Measurements from ENCODE around the gene MARF1. TPM values are rescaled to one million over a fixed set of nuclear protein-coding genes. Genes with fewer than 3 reads are reported as not detected.
"Not testable (repeated sequence)": the region's sequence is repeated elsewhere in the genome, so short reads cannot be mapped to it uniquely, and the experiment has no call there.

Gene MARF1
- total RNA-seq, 6 donors from 2014 or later, result 27.2 to 94.3 (median 71.3) TPM

DNA sequence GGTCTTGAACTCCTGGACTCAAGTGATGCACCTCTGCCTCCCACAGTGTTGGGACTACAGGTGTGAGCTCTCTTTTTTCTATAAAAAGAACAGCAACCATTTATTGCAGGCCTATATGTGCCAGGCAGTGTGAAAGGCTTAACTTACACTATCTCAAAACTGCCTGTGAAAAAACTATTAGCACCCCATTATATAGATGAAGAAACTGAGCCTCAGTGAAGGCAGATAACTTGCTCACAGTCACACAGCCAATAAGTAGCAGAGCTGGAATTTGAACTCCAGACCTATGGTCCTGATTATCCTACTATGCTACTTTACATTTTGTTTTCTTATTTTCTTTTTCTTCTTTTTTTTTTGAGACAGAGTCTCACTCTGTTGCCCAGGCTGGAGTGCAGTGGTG is 22.2 kb upstream of the MARF1 start:
- Histone ChIP-seq H3K27ac (no peak overlapping the region), H3K4me1 (peaks cover 0 to 5% (median 0%) of the 10 kb centered on the region in 4 donors), H3K4me3 (no peak overlapping the region), H3K36me3 (peaks cover 8 to 58% (median 49%) of the 10 kb centered on the region in 4 donors), H3K9me3 (no peaks in the 10 kb centered on the region), H3K27me3 (no peaks in the 10 kb centered on the region)
- no peak for ATAC-seq (ENCODE audit: low FRiP score in 2 of 2)
- DNase-seq, result no peak
- no peak for TF ChIP-seq POLR2A (IDR thresholded peaks at IDR 0.05)
- no peak for TF ChIP-seq POLR2AphosphoS5 (IDR thresholded peaks at IDR 0.05)
- TF ChIP-seq EP300 (IDR thresholded peaks at IDR 0.05), result no peak
- TF ChIP-seq CTCF (IDR thresholded peaks at IDR 0.05), result no peak

DNA sequence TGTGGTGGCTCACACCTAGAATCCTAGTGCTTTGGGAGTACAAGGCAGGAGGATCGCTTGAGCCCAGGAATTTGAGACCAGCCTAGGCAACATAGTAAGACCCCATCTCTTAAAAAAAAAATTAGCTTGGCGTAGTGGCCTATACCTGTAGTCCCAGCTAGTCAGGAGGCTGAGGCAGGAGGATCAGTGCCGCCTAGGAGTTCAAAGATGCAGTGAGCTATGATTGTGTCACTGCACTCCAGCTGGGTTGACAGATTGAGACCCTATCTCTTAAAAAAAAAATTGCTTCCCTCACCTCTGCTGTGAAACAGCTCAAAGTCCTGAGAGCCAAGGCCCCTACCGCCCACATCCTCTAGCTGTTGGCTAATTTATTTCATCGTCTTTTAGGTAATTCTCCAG is 17.2 kb upstream of the MARF1 start:
- no peak for TF ChIP-seq CTCF (IDR thresholded peaks at IDR 0.05)
- TF ChIP-seq POLR2A (IDR thresholded peaks at IDR 0.05), result no peak
- TF ChIP-seq EP300 (IDR thresholded peaks at IDR 0.05), result no peak
- TF ChIP-seq POLR2AphosphoS5 (IDR thresholded peaks at IDR 0.05), result no peak
- ATAC-seq (ENCODE audit: low FRiP score in 2 of 2), result no peak
- Histone ChIP-seq H3K27me3 (no peaks in the 10 kb centered on the region), H3K4me1 (peaks cover 4 to 9% (median 6%) of the 10 kb centered on the region in 4 donors), H3K27ac (no peak overlapping the region), H3K4me3 (no peak overlapping the region), H3K9me3 (no peaks in the 10 kb centered on the region), H3K36me3 (peaks cover 0 to 15% (median 9%) of the 10 kb centered on the region in 4 donors)
- 85 to 93% methylated on average over 5 of the region's 5 CpGs for WGBS, 2 donors
- no peak for DNase-seq

- no peak for DNase-seq
- no peak overlapping the region for H3K4me3 ChIP-seq
These were observed 15.6 kb upstream of the MARF1 start for GRCh38 chr16:15658556-15658955.

DNA sequence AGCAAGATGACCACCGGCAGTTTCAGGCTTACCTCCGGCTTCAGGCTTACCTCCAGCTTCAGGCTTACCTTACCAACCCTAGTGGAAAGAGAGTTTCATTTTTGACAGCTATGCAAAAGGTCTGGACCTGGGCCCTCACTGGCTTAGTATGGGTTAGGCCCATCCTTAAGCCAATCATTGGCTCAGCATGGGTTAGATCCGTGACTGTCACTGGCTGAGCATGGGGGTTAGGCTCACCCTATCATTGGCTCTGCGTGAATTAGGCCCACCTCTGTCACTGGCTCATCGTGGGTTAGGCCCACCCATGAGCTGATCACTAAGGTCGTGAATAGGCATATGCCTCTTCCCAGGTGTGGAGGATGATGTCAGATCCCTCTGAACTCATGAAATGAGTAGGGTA is 15.2 kb upstream of the MARF1 start:
- WGBS, 2 donors, result 84 to 91% methylated on average over 6 of the region's 6 CpGs
- Histone ChIP-seq H3K36me3 (peaks cover 0 to 7% (median 0%) of the 10 kb centered on the region in 4 donors), H3K4me3 (no peak overlapping the region), H3K4me1 (peaks cover 4 to 15% (median 7%) of the 10 kb centered on the region in 4 donors), H3K27ac (no peak overlapping the region), H3K9me3 (no peaks in the 10 kb centered on the region), H3K27me3 (no peaks in the 10 kb centered on the region)
- no peak for TF ChIP-seq POLR2AphosphoS5 (IDR thresholded peaks at IDR 0.05)
- no peak for TF ChIP-seq CTCF (IDR thresholded peaks at IDR 0.05)
- no peak for TF ChIP-seq POLR2A (IDR thresholded peaks at IDR 0.05)
- no peak for TF ChIP-seq EP300 (IDR thresholded peaks at IDR 0.05)
- ATAC-seq (ENCODE audit: low FRiP score in 2 of 2) (no peak), DNase-seq (no peak)

More at GRCh38 chr16:15658556-15658955, 15.6 kb upstream of the MARF1 start:
- Histone ChIP-seq H3K36me3 (peaks cover 0 to 7% (median 0%) of the 10 kb centered on the region in 4 donors), H3K27me3 (no peaks in the 10 kb centered on the region), H3K4me1 (peaks cover 4 to 13% (median 6%) of the 10 kb centered on the region in 4 donors), H3K27ac (no peak overlapping the region), H3K9me3 (no peaks in the 10 kb centered on the region)
- ATAC-seq (ENCODE audit: low FRiP score in 2 of 2), result no peak
- WGBS, 2 donors, result 86 to 94% methylated on average over 5 of the region's 5 CpGs
- TF ChIP-seq POLR2A (IDR thresholded peaks at IDR 0.05), result no peak
- TF ChIP-seq CTCF (IDR thresholded peaks at IDR 0.05), result no peak

DNA sequence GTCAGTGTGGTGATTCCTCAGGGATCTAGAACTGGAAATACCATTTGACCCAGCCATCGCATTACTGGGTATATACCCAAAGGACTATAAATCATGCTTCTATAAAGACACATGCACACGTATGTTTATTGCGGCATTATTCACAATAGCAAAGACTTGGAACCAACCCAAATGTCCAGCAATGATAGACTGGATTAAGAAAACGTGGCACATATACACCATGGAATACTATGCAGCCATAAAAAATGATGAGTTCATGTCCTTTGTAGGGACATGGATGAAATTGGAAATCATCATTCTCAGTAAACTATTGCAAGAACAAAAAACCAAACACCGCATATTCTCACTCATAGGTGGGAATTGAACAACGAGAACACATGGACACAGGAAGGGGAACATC is 12.6 kb upstream of the MARF1 start:
- H3K9me3 ChIP-seq; H3K36me3 ChIP-seq; DNase-seq; ATAC-seq (ENCODE audit: low FRiP score in 2 of 2); H3K27me3 ChIP-seq; H3K4me3 ChIP-seq; H3K27ac ChIP-seq: not testable (repeated sequence)
- 99 to 100% methylated on average over 3 to 4 of the region's 6 CpGs for WGBS, 2 donors
- H3K4me1 ChIP-seq, result peaks cover 13 to 39% (median 26%) of the 10 kb centered on the region in 4 donors

Data from upper lobe of left lung (tissue), 6 donors.